ENCODE data around the gene MFNG.
"Not testable (repeated sequence)": the region's sequence is repeated elsewhere in the genome, so short reads cannot be mapped to it uniquely, and the experiment has no call there.

DNA sequence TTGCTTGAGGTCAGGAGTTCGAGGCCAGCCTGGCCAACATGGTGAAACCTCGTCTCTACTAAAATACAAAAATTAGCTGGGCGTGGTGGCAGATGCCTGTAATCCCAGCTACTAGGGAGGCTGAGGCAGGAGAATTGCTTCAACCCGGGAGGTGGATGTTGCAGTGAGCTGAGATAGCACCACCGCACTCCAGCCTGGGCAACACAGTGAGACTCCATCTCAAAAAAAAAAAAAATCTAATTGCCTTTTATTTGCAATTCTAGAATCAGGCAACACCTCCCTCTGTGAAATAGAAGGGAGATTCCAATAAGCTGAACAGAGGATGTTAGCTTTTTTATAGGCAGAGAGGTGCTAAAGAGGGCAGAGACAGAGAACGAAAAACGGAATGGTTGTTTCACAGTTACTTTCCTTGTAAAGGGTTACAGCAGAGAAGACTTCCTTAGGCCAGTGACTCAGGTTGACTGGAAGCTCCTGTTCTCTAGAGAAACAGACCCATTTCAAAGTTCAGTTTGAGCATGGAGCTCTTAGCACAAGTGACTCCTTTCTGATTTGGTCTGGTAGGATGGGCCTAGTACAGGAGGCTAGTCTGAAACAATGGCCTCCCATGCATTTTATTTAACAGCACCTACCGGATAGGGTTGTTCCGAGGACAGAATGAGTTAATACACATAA lies 41.0 kb upstream of the MFNG start:
- not testable (repeated sequence) for TF ChIP-seq POLR2AphosphoS5, EP300 (IDR thresholded peaks at IDR 0.05)
- TF ChIP-seq, protein P1, sequence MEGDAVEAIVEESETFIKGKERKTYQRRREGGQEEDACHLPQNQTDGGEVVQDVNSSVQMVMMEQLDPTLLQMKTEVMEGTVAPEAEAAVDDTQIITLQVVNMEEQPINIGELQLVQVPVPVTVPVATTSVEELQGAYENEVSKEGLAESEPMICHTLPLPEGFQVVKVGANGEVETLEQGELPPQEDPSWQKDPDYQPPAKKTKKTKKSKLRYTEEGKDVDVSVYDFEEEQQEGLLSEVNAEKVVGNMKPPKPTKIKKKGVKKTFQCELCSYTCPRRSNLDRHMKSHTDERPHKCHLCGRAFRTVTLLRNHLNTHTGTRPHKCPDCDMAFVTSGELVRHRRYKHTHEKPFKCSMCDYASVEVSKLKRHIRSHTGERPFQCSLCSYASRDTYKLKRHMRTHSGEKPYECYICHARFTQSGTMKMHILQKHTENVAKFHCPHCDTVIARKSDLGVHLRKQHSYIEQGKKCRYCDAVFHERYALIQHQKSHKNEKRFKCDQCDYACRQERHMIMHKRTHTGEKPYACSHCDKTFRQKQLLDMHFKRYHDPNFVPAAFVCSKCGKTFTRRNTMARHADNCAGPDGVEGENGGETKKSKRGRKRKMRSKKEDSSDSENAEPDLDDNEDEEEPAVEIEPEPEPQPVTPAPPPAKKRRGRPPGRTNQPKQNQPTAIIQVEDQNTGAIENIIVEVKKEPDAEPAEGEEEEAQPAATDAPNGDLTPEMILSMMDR (IDR thresholded peaks at IDR 0.05): not testable (repeated sequence)

Data from upper lobe of left lung (tissue), 4 donors.